Measurements from ENCODE around the gene TTC7B.

TTC7B gene

GRCh38 chr14:90674043-90674670 is 142.1 kb downstream of the TTC7B start:
- no peaks in the 10 kb centered on the region for H3K9me3 ChIP-seq (ENCODE audit: control insufficient read depth, low read length)
- no peak overlapping the region for H3K27ac ChIP-seq (ENCODE audit: insufficient read depth, low read length, poor library complexity, severe bottlenecking)
- no peak overlapping the region for H3K4me3 ChIP-seq (ENCODE audit: insufficient read depth, low read depth, low read length, poor library complexity, severe bottlenecking)
- H3K27me3 ChIP-seq (replicated peaks; ENCODE audit: control insufficient read depth, insufficient read depth, low read length, poor library complexity, severe bottlenecking): no peaks in the 10 kb centered on the region
- peaks cover 3% of the 10 kb centered on the region for H3K4me1 ChIP-seq (ENCODE audit: control insufficient read depth, insufficient read depth, low read length, poor library complexity, severe bottlenecking)
- no peak for DNase-seq
- H3K36me3 ChIP-seq (ENCODE audit: control insufficient read depth, insufficient read depth, low read length): no peaks in the 10 kb centered on the region

GRCh38 chr14:90671382-90672234 is 144.6 kb downstream of the TTC7B start:
- Histone ChIP-seq H3K27me3 (replicated peaks; ENCODE audit: control insufficient read depth, insufficient read depth, low read length, poor library complexity, severe bottlenecking) (no peaks in the 10 kb centered on the region), H3K27ac (ENCODE audit: insufficient read depth, low read length, poor library complexity, severe bottlenecking) (no peak overlapping the region), H3K36me3 (ENCODE audit: control insufficient read depth, insufficient read depth, low read length) (no peaks in the 10 kb centered on the region), H3K4me1 (ENCODE audit: control insufficient read depth, insufficient read depth, low read length, poor library complexity, severe bottlenecking) (no peaks in the 10 kb centered on the region), H3K9me3 (ENCODE audit: control insufficient read depth, low read length) (no peaks in the 10 kb centered on the region), H3K4me3 (ENCODE audit: insufficient read depth, low read depth, low read length, poor library complexity, severe bottlenecking) (no peak overlapping the region)
- DNase-seq: no peak

GRCh38 chr14:90669731-90670130 is 146.5 kb downstream of the TTC7B start:
- Histone ChIP-seq H3K36me3 (ENCODE audit: control insufficient read depth, insufficient read depth, low read length) (no peaks in the 10 kb centered on the region), H3K9me3 (ENCODE audit: control insufficient read depth, low read length) (no peaks in the 10 kb centered on the region), H3K4me3 (ENCODE audit: insufficient read depth, low read depth, low read length, poor library complexity, severe bottlenecking) (no peak overlapping the region), H3K4me1 (ENCODE audit: control insufficient read depth, insufficient read depth, low read length, poor library complexity, severe bottlenecking) (no peaks in the 10 kb centered on the region), H3K27ac (ENCODE audit: insufficient read depth, low read length, poor library complexity, severe bottlenecking) (no peak overlapping the region), H3K27me3 (replicated peaks; ENCODE audit: control insufficient read depth, insufficient read depth, low read length, poor library complexity, severe bottlenecking) (no peaks in the 10 kb centered on the region)
- DNase-seq: no peak

- Histone ChIP-seq H3K27me3 (replicated peaks; ENCODE audit: control insufficient read depth, insufficient read depth, low read length, poor library complexity, severe bottlenecking) (no peaks in the 10 kb centered on the region), H3K4me1 (ENCODE audit: control insufficient read depth, insufficient read depth, low read length, poor library complexity, severe bottlenecking) (no peaks in the 10 kb centered on the region), H3K36me3 (ENCODE audit: control insufficient read depth, insufficient read depth, low read length) (no peaks in the 10 kb centered on the region), H3K4me3 (ENCODE audit: insufficient read depth, low read depth, low read length, poor library complexity, severe bottlenecking) (no peak overlapping the region), H3K9me3 (ENCODE audit: control insufficient read depth, low read length) (no peaks in the 10 kb centered on the region), H3K27ac (ENCODE audit: insufficient read depth, low read length, poor library complexity, severe bottlenecking) (no peak overlapping the region)
- DNase-seq: no peak
These were observed 149.7 kb downstream of the TTC7B start for GRCh38 chr14:90666571-90666970.

GRCh38 chr14:90665321-90666000 is 150.8 kb downstream of the TTC7B start:
- H3K27ac ChIP-seq (ENCODE audit: insufficient read depth, low read length, poor library complexity, severe bottlenecking): no peak overlapping the region
- no peak overlapping the region for H3K4me3 ChIP-seq (ENCODE audit: insufficient read depth, low read depth, low read length, poor library complexity, severe bottlenecking)
- no peaks in the 10 kb centered on the region for H3K9me3 ChIP-seq (ENCODE audit: control insufficient read depth, low read length)
- DNase-seq: no peak
- no peaks in the 10 kb centered on the region for H3K27me3 ChIP-seq (replicated peaks; ENCODE audit: control insufficient read depth, insufficient read depth, low read length, poor library complexity, severe bottlenecking)
- no peaks in the 10 kb centered on the region for H3K4me1 ChIP-seq (ENCODE audit: control insufficient read depth, insufficient read depth, low read length, poor library complexity, severe bottlenecking)
- no peaks in the 10 kb centered on the region for H3K36me3 ChIP-seq (ENCODE audit: control insufficient read depth, insufficient read depth, low read length)

GRCh38 chr14:90664911-90665310 is 151.3 kb downstream of the TTC7B start:
- no peak overlapping the region for H3K4me3 ChIP-seq (ENCODE audit: insufficient read depth, low read depth, low read length, poor library complexity, severe bottlenecking)
- no peaks in the 10 kb centered on the region for H3K27me3 ChIP-seq (replicated peaks; ENCODE audit: control insufficient read depth, insufficient read depth, low read length, poor library complexity, severe bottlenecking)
- H3K4me1 ChIP-seq (ENCODE audit: control insufficient read depth, insufficient read depth, low read length, poor library complexity, severe bottlenecking): no peaks in the 10 kb centered on the region
- no peaks in the 10 kb centered on the region for H3K9me3 ChIP-seq (ENCODE audit: control insufficient read depth, low read length)
- no peak for DNase-seq
- H3K36me3 ChIP-seq (ENCODE audit: control insufficient read depth, insufficient read depth, low read length): no peaks in the 10 kb centered on the region
- H3K27ac ChIP-seq (ENCODE audit: insufficient read depth, low read length, poor library complexity, severe bottlenecking): no peak overlapping the region

- no peaks in the 10 kb centered on the region for H3K27me3 ChIP-seq (replicated peaks; ENCODE audit: control insufficient read depth, insufficient read depth, low read length, poor library complexity, severe bottlenecking)
- no peaks in the 10 kb centered on the region for H3K9me3 ChIP-seq (ENCODE audit: control insufficient read depth, low read length)
- H3K36me3 ChIP-seq (ENCODE audit: control insufficient read depth, insufficient read depth, low read length): no peaks in the 10 kb centered on the region
- no peaks in the 10 kb centered on the region for H3K4me1 ChIP-seq (ENCODE audit: control insufficient read depth, insufficient read depth, low read length, poor library complexity, severe bottlenecking)
- H3K27ac ChIP-seq (ENCODE audit: insufficient read depth, low read length, poor library complexity, severe bottlenecking): no peak overlapping the region
- no peak overlapping the region for H3K4me3 ChIP-seq (ENCODE audit: insufficient read depth, low read depth, low read length, poor library complexity, severe bottlenecking)
- DNase-seq: no peak
These were observed 152.6 kb downstream of the TTC7B start for GRCh38 chr14:90663680-90664079.

GRCh38 chr14:90663140-90663539 is 153.1 kb downstream of the TTC7B start:
- H3K9me3 ChIP-seq (ENCODE audit: control insufficient read depth, low read length): no peaks in the 10 kb centered on the region
- no peaks in the 10 kb centered on the region for H3K27me3 ChIP-seq (replicated peaks; ENCODE audit: control insufficient read depth, insufficient read depth, low read length, poor library complexity, severe bottlenecking)
- no peak for DNase-seq
- no peaks in the 10 kb centered on the region for H3K4me1 ChIP-seq (ENCODE audit: control insufficient read depth, insufficient read depth, low read length, poor library complexity, severe bottlenecking)
- H3K36me3 ChIP-seq (ENCODE audit: control insufficient read depth, insufficient read depth, low read length): no peaks in the 10 kb centered on the region
- no peak overlapping the region for H3K4me3 ChIP-seq (ENCODE audit: insufficient read depth, low read depth, low read length, poor library complexity, severe bottlenecking)
- H3K27ac ChIP-seq (ENCODE audit: insufficient read depth, low read length, poor library complexity, severe bottlenecking): no peak overlapping the region

- no peak overlapping the region for H3K27ac ChIP-seq (ENCODE audit: insufficient read depth, low read length, poor library complexity, severe bottlenecking)
- no peaks in the 10 kb centered on the region for H3K27me3 ChIP-seq (replicated peaks; ENCODE audit: control insufficient read depth, insufficient read depth, low read length, poor library complexity, severe bottlenecking)
- DNase-seq: no peak
- H3K36me3 ChIP-seq (ENCODE audit: control insufficient read depth, insufficient read depth, low read length): no peaks in the 10 kb centered on the region
- no peaks in the 10 kb centered on the region for H3K4me1 ChIP-seq (ENCODE audit: control insufficient read depth, insufficient read depth, low read length, poor library complexity, severe bottlenecking)
- no peaks in the 10 kb centered on the region for H3K9me3 ChIP-seq (ENCODE audit: control insufficient read depth, low read length)
- no peak overlapping the region for H3K4me3 ChIP-seq (ENCODE audit: insufficient read depth, low read depth, low read length, poor library complexity, severe bottlenecking)
These were observed 154.4 kb downstream of the TTC7B start for GRCh38 chr14:90661866-90662265.
